Mesodermal cell (in vitro differentiated cells): ENCODE results near the gene CCNL2.
"Not testable (repeated sequence)": the region's sequence is repeated elsewhere in the genome, so short reads cannot be mapped to it uniquely, and the experiment has no call there.

Source experiments
- H3K27ac ChIP-seq: 2 replicates; pipeline ENCODE4 v1.7.0; 2013; ENCODE audit warnings: mild to moderate bottlenecking, low read depth, low read length, moderate library complexity; ENCODE audit not compliant: severe bottlenecking
- H3K36me3 ChIP-seq: 2 replicates; pipeline ENCODE4 v1.7.1; 2013; ENCODE audit warnings: mild to moderate bottlenecking, low read length, moderate library complexity; ENCODE audit not compliant: control insufficient read depth, insufficient read depth
- H3K4me1 ChIP-seq: one replicate; pipeline ENCODE4 v1.7.1; 2013; ENCODE audit warnings: mild to moderate bottlenecking, low read length; ENCODE audit not compliant: insufficient read depth, control insufficient read depth, poor library complexity, severe bottlenecking
- H3K4me3 ChIP-seq: 2 replicates; pipeline ENCODE4 v1.7.0; 2013; ENCODE audit warnings: low read length, control low read depth, mild to moderate bottlenecking; ENCODE audit not compliant: insufficient read depth, poor library complexity, severe bottlenecking; ENCODE audit errors: extremely low read depth
- H3K9me3 ChIP-seq: 2 replicates; pipeline ENCODE4 v1.7.1; 2013; ENCODE audit warnings: mild to moderate bottlenecking, low read length, moderate library complexity; ENCODE audit not compliant: control insufficient read depth
- WGBS, 2 experiments: methylation state at CpG; one replicate each; pipeline ENCODE4 v1.1.5; 2013; ENCODE audit warnings: missing lambda C conversion rate in 2 of 2; ENCODE audit not compliant: insufficient coverage in 2 of 2; 5-methylcytosine and 5-hydroxymethylcytosine counted together

Gene CCNL2

DNA sequence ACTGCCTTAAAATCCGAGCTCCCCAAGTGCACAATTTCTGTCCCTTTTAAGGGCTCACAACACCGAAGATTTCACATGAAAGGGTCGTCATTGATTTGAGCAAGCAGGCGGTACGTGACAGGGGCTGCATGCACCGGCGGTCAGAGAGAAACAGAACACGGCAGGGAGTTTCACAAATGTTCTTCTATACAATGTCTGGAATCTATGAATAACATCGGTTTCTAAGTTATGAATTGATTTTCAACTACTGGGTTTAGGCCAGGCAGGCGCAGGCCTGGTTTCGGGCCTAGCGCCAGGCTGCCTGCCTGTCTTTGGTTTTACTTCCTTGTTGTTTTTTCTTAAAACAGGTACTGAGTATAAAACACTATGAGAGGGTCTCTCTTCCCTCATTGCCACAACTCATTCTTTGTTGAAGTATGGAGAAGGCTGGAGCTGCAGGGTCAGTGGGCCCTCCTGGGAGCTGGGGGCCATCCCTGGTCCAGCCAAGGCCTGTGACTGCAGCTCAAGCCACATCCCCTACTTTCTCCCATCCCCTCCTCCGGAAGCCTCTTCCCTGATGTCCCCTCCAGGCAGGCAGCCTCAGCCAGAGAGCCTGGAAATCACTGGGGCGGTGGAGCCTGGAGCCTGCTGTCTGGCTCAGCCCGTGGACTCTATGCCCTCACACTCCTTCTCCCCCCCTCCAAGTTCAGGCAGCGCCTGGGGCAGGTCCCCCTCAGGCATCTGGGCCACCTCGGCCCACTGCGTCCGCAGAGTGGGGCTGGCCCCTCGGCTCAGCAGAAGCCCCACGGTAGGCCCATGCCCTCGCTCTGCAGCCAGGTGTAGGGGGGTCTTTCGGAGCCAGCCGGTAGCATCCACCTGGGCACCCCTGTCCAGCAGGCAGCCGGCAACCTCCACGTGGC is 19.6 kb upstream of the CCNL2 start:
- Histone ChIP-seq H3K4me1 (peaks cover 20% of the 10 kb centered on the region), H3K27ac (peak overlapping the region; percentile 24), H3K4me3 (no peak overlapping the region), H3K9me3 (no peaks in the 10 kb centered on the region), H3K36me3 (no peaks in the 10 kb centered on the region)
- WGBS, 2 experiments: 96% methylated on average over 19 to 22 of the region's 26 CpGs

DNA sequence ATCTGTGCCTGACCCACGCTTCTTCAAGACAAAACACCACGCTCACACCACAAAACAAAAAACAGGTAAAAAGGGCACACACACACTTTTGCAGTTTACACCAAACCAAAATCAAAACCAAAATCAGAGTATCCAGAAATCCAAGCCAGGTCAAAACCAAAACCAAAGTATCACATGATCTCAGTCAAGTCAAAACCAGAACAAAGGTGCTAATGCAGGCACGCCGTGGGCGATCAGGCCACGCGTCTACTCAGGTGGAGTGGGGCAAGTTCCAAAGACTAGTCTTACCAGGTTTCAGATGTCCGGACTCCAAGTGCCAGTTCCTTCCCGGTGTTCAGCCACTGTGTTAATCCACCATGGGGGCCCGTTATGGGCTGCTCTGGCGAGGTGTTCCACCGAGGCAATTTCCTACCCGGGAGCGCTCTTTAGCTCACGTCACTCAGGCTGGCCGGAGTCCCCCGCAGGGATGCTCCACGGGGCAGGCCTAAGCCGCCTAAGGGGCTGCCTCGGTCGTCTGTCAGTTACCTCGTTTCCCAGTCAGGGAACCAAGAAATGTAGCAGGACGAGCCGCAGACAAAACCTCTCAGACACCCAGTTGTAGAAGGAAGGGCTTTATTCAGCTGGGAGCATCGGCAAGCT is 18.8 kb upstream of the CCNL2 start:
- 88 to 93% methylated on average over 19 to 20 of the region's 25 CpGs for WGBS, 2 experiments

DNA sequence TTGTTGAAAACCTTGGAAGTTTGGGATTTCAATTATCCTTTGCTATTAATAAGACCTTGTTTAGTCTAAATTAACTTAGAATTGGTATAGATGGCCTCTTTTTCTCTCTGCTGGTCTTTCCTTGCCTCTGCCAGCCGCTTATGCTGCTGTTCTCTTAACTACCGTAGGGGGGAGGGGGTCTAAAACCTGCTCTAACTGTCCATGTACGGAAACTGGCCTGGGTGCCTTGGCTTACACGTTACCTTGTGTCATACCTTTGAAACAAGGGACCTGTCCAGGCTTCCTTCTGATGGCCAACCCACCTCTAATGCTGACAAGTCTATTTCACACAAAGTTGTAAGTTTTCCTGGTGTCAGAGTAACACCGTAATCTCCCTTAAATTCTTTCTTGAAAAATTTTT is 18.3 kb upstream of the CCNL2 start:
- not testable (repeated sequence) for H3K9me3 ChIP-seq, H3K27ac ChIP-seq, H3K4me3 ChIP-seq, H3K36me3 ChIP-seq
- WGBS, 2 experiments: 81 to 92% methylated on average over 3 to 4 of the region's 5 CpGs
- peaks cover 12% of the 10 kb centered on the region for H3K4me1 ChIP-seq

More for the DNA sequence above, 18.8 kb upstream of the CCNL2 start:
- not testable (repeated sequence) for H3K4me3 ChIP-seq, H3K36me3 ChIP-seq, H3K9me3 ChIP-seq, H3K27ac ChIP-seq
- peaks cover 16% of the 10 kb centered on the region for H3K4me1 ChIP-seq

DNA sequence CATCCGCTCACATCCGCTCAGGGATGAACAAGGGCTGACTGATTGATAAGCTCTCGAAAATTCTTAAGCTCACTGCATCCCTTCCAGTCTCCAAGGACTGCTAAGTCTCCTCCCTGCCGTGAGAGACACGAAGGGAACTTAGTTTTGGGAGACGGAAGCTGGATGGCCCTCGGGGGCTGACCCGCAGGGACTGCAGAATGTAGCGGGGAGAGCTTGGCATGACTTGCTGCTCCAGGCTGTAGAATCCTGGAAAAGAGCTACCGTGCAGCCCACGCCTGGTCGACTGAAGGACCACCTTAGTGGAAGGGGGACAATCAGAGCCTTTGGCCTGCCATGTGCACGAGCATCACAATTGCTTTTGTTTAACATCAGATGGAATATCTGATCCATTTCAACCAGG is 16.6 kb upstream of the CCNL2 start:
- H3K4me3 ChIP-seq: no peak overlapping the region
- 86 to 91% methylated on average over 12 to 13 of the region's 13 CpGs for WGBS, 2 experiments
- no peaks in the 10 kb centered on the region for H3K4me1 ChIP-seq
- peaks cover 4% of the 10 kb centered on the region for H3K9me3 ChIP-seq
- H3K36me3 ChIP-seq: peaks cover 3% of the 10 kb centered on the region
- no peak overlapping the region for H3K27ac ChIP-seq

DNA sequence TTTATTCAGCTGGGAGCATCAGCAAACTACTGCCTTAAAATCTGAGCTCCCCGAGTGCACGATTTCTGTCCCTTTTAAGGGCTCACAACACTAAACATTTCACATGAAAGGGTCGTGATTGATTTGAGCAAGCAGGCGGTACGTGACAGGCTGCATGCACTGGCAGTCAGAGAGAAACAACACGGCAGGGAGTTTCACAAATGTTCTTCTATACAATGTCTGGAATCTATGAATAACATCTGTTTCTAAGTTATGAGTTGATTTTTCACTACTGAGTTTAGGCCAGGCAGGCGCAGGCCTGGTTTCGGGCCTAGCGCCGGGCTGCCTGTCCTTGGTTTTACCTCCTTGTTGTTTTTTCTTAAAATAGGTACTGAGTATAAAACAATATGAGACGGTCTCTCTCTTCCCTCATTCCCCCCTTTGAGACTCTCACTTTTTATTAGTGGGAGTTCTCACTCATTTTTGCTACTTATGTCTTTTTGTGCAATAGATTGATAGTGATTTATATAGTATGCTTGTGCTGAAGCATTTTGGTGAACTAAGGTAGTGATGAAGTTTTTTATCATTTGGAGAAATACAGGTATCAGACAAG is 13.3 kb upstream of the CCNL2 start:
- peaks cover 16% of the 10 kb centered on the region for H3K36me3 ChIP-seq
- WGBS, 2 experiments: 95 to 100% methylated on average over 4 to 5 of the region's 11 CpGs
- not testable (repeated sequence) for H3K9me3 ChIP-seq

DNA sequence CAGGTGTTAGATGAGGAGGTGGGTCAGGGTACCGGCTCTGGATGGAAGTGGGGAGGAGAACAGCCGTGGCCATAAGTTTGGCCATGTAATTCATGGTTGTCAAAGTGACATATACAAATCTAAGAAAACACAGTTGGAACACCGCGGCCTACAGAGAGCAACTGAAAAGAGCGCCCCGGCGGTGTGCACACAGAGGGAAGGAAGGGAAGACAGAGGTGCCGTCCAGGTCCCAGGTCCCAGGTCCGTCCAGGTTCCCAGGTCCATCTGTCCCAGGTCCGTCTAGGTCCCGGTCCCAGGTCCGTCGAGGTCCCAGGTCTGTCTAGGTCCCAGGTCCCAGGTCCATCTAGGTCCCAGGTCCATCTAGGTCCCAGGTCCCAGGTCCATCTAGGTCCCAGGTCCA is 12.5 kb upstream of the CCNL2 start:
- H3K27ac ChIP-seq: no peak overlapping the region
- H3K4me3 ChIP-seq: no peak overlapping the region
- peaks cover 16% of the 10 kb centered on the region for H3K36me3 ChIP-seq
- 97 to 100% methylated on average over 6 to 13 of the region's 13 CpGs for whole genome bisulfite sequencing, 2 experiments
- peaks cover 8% of the 10 kb centered on the region for H3K4me1 ChIP-seq
- peaks cover 4% of the 10 kb centered on the region for H3K9me3 ChIP-seq

More for the DNA sequence above, 13.3 kb upstream of the CCNL2 start:
- not testable (repeated sequence) for H3K4me1 ChIP-seq, H3K4me3 ChIP-seq, H3K27ac ChIP-seq

DNA sequence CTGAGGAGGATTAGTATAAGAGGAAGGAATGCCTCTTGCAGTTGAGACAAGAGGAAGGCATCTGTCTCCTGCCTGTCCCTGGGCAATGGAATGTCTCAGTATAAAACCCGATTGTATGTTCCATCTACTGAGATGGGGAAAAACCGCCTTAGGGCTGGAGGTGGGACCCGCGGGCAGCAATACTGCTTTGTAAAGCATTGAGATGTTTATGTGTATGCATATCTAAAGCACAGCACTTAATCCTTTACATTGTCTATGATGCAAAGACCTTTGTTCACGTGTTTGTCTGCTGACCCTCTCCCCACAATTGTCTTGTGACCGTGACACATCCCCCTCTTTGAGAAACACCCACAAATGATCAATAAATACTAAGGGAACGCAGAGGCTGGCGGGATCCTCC is 11.1 kb upstream of the CCNL2 start:
- H3K4me3 ChIP-seq, H3K27ac ChIP-seq, H3K4me1 ChIP-seq, H3K9me3 ChIP-seq: not testable (repeated sequence)
- WGBS, 2 experiments: 43% methylated on average over 3 of the region's 8 CpGs; no CpG with 5 or more reads in 1 of the 2 experiments
- H3K36me3 ChIP-seq: peaks cover 29% of the 10 kb centered on the region

DNA sequence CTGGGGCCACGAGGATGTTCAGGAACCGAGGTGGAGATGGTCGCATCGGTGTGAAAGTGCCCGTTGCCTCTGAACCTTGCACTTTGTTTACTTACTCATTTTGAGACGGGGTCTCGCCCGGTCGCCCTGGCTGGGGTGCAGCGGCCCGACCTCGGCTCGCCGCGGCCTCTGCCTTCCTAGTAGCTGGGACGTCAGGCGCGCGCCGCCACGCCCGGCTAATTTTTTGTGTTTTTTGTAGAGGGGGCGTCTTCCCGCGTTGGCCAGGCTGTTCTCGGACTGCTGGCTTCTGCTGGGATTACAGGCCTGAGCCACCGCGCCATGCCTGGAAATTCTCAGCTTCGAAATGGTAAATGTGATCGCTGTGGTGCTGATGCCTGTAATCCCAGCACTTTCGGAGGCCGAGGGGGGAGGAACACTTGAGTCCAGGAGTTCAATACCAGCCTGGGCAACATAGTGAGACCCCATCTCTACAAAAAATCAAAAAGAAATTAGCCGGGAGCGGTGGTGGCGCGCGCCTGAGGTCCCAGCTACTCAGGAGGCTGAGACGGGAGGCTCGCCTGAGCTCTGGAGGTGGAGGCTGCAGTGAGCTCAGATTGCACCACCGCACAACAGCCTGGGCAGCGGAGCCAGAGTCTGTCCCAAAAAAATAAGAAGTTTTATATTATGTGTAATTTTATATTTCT is 8.6 kb upstream of the CCNL2 start:
- Histone ChIP-seq H3K4me3 (peak overlapping the region; percentile 91), H3K4me1 (peaks cover 8% of the 10 kb centered on the region), H3K36me3 (peaks cover 51% of the 10 kb centered on the region), H3K27ac (peak overlapping the region; percentile 72), H3K9me3 (peaks cover 4% of the 10 kb centered on the region)
- 5 to 7% methylated on average over 33 of the region's 41 CpGs for WGBS, 2 experiments

DNA sequence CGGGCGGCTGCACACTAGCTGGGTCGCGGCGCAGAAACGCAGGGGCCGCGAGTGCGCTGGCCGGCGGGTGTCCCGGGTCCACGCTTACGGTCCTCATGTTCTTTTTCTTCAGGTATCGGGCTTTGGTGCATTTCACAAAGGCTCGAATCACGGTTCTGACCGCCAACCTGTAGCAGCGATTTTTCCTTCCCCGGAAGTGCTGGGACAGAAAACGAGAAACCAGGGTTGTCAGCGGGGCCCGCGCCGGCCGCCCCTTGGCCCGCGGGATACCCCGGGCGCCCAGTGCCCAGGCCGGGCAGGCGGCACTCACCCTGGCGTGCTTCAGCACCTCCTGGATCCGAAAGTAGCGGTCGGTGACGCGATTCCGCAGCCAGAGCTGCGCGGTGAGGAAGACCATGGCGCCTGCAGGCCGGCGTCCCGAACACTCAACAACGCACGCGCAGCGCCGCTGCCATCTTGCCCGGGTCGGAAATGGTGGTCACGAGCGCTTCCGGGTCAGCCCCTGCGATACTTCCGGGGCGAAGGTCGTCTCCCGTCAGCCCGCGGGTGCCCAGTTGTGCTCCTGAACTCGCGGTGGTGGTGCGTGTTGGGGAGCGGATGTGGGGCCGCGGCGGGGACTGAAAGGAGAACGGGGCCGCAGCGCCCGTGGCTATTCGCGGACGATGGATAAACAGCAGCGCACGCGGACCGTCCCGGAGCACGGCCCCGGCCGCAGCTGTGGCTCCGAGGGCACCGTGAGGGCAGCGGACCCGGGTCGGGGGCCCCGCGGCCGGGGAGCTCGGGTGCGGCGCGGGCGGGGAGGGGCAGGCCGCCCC is 7.9 kb upstream of the CCNL2 start, which contains the start of gene MRPL20:
Gene MRPL20, minus strand, starts transcription at position 473 of the 815 bp plus-strand sequence. Its CDS starts 76 bp downstream, at position 397.
- Histone ChIP-seq H3K27ac (peak within 1 kb of the TSS; percentile 72), H3K9me3 (peaks cover under 1% of the 10 kb centered on the region), H3K36me3 (peaks cover 57% of the 10 kb centered on the region), H3K4me1 (peaks cover 8% of the 10 kb centered on the region), H3K4me3 (peak within 1 kb of the TSS; percentile 91)
- WGBS, 2 experiments: 0% methylated on average over 76 to 92 of the region's 98 CpGs
